Tibial nerve (tissue), 3 donors: ENCODE data around the gene USP28.

ENCODE experiments used
- CTCF ChIP-seq, 5 experiments: fragments of 200-600 bp in 3 of 5; fragments of 450-650 bp in 2 of 5; sonication (generic) in 3 of 5; IDR thresholded peaks; one replicate each; pipeline ENCODE4 v1.5.1; 2016 to 2019; ENCODE audit warnings: antibody characterized with exemption in 5 of 5, mild to moderate bottlenecking in 3 of 5, moderate library complexity in 2 of 5
- POLR2A ChIP-seq, 2 donors: fragments of 450-650 bp; IDR thresholded peaks; one replicate each; pipeline ENCODE4 v1.6.1; 2017; ENCODE audit warnings: antibody characterized with exemption in 2 of 2, mild to moderate bottlenecking in 2 of 2, moderate library complexity in 2 of 2

- TF ChIP-seq CTCF (IDR thresholded peaks at IDR 0.05): no peak
- no peak for TF ChIP-seq POLR2A (IDR thresholded peaks at IDR 0.05)
Measured at GRCh38 chr11:113873236-113873626, 2.1 kb downstream of the USP28 start.
